Measurements from ENCODE around the gene SYNDIG1L.
"Not testable (repeated sequence)": the region's sequence is repeated elsewhere in the genome, so short reads cannot be mapped to it uniquely, and the experiment has no call there.

- not testable (repeated sequence) for TF ChIP-seq MYC (IDR thresholded peaks at IDR 0.05; ENCODE audit: insufficient read depth, insufficient read length, insufficient replicate concordance, low read length, severe bottlenecking); FOXK2 (IDR thresholded peaks at IDR 0.05); RAD21 (IDR thresholded peaks at IDR 0.05; ENCODE audit: insufficient read depth, low read depth, low read length); TAF1 (IDR thresholded peaks at IDR 0.05; ENCODE audit: borderline replicate concordance, low read depth, low read length); ATF3 (IDR thresholded peaks at IDR 0.05; ENCODE audit: borderline replicate concordance, extremely low read depth, low read depth, low read length); USF2 (IDR thresholded peaks at IDR 0.05; ENCODE audit: borderline replicate concordance, low read depth, low read length); HCFC1 (IDR thresholded peaks at IDR 0.05; ENCODE audit: low read length); NFIC (IDR thresholded peaks at IDR 0.05; ENCODE audit: low read depth, low read length)
Measured at GRCh38 chr14:74381571-74381970, 44.4 kb downstream of the SYNDIG1L start.

Data from GM12878 (cell line).